GM18526 (cell line): ENCODE data around the gene MEGF6.

ENCODE experiments used
- POLR2A ChIP-seq: IDR thresholded peaks from 3 replicates; pipeline ENCODE4 v1.6.1; 2011; ENCODE audit not compliant: insufficient read length; ENCODE audit errors: extremely low read depth

Gene MEGF6

DNA sequence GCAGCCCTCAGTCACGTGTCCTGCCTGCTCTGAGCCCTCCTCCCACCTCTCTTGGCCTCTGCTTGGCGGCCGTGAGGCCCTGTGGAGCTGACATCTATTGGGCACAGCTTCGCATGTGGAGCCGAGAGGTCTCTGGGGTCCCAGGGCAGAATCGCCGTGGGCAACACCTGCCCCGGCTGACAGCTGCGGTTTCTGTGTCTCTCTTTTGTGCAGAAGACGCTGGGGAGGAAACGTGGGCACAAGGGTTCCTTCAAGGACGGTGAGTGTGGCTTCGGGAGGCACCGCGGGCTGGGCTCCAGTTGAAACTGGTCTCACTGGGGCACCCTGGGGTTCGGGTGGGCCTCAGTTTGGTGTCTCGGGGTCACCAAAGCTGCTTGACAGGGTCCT is 145.4 kb downstream of the MEGF6 start:
- no peak for TF ChIP-seq POLR2A

DNA sequence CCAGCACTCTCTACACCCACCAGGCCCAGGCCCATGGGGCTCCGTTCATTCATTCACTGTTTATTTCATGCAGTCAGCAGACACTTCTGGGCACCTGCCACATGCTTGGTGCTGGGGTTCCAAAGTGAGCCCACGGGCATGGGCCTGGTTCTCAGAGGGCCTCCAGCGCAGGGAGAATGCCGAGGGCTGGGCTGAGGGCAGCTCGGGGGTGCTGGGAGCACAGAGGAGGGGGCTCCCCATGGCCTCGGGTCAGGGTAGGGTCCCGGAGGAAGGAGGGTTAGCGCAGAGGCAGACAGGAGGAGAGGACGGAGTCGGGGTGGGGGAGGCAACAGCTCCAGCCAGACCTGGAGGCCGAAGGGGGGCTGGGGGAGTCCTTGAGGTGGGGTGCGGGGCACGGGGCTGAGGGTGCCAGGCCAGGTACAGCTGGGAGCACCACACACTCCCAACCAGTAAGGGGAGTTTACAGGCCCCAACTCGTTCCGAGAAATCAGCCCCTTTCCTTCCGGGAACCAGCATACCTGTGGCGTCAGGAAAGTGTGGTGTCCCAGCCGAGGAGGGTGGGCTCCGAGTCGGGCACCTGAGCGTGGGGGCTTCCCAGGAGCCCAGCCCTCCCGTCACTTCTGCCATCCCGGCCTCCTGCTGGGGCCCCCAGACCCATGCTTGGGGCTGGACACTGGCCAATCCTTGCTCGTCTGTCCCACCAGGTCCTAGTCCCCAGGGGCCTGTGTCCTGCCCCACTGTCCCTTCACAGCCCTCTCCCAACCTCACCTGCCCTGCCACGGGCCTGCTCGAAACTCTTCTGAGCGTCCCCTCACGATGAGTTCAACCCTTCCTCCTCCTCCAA is 146.0 kb downstream of the MEGF6 start:
- no peak for TF ChIP-seq POLR2A

DNA sequence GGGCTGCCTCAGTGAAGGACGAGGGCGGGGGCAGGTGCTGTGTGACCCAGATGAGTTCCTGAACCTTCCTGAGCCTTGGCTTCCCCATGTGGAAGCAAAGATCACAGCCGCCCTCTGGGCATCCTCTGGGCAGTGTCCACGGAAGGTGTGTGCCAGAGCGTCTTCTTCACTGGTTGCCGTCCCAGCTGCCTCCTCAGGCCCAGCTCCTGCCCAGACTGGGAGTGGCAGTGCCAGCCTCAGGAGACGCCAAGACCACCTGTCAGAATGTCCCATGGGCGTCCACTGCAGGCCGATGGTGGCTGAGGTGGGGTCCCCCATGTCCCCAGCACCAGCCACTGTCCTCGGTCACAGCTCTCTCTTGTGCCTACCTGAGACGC is 146.7 kb downstream of the MEGF6 start:
- TF ChIP-seq POLR2A = no peak

DNA sequence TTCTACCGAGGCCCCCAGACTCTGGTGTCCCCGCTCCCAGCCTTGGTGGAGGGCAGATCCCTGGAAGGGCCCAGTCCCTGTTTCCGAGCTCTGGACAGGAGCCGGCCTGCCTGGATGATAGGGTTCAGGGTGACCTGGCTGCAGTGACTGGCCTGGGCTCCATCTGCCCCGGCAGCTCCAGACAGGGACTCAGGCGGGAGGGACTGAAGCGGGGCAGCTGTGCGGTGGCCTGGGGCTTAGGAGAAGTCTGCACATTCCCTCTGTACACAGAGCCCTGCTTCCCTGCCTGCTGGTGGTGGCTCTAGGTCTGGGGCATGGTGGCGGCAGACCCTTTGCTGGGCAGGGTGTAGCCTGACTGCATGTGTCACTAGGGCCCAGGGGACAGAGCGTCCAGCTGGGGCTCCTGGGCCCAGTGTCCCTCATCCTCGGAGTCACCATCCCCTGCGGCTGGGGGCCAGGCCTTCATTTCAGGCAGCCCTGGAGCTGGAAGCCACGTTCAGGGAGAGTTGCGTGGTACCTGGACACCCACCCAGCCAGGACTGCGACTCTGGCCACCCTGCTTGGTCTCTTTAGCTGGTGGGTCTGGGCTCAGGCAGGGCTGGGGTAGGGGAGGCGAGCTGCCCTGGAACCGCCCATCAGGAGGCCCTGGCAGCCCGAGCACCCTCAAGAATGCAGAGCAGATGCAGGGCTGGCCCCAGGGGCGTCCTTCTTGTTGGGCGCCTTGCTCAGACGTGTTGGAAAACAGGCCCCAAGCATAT is 147.2 kb downstream of the MEGF6 start:
- no peak for TF ChIP-seq POLR2A

GRCh38 chr1:3463408-3463863 is 147.9 kb downstream of the MEGF6 start:
- TF ChIP-seq POLR2A = no peak

DNA sequence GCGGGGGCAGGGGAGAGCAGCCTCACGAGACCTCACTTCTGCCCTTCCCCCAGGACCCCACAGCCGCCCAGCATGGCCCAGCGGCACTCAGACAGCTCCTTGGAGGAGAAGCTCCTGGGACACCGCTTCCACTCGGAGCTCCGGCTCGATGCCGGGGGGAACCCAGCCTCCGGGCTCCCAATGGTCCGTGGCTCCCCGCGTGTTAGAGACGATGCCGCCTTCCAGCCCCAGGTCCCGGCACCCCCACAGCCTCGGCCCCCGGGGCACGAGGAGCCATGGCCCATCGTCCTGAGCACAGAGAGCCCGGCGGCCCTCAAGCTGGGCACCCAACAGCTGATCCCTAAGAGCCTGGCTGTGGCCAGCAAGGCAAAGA is 148.3 kb downstream of the MEGF6 start:
- TF ChIP-seq POLR2A = no peak

GRCh38 chr1:3462356-3463012 is 148.8 kb downstream of the MEGF6 start:
- TF ChIP-seq POLR2A = no peak

- no peak for TF ChIP-seq POLR2A
Observed at GRCh38 chr1:3461934-3462275, 149.4 kb downstream of the MEGF6 start.

DNA sequence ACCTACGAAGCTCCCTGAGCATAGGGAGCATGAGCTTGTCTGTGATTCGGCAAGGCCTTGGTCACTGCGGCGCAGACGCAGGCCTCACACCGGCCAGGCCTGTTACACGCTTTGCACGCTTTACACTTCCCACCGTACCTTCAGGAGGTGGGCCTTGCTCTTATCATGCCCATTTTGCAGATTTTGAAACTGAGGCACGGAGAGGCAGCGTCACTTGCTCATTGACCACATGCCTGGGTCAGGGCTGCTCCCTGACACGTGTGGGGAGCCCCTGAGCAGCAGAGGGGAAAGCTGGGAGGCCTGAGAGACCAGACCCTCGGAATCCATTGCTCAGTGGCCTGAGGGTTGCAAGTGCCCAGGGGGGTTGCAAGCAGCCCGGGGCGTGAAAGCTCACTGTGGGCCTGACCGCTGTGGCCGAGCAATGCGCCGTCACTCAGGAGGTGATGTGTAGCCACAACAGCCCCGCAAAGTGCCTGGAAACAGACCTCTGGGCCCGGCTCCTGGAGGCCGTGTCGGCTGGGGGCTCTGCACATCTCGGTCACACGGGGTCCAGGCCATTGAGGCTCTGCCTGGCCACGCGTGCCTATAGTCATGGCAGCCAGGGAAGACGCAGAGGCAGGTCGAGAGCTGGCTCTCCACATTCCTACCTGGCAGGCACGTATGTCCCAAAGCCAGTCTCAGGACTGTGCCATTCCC is 149.9 kb downstream of the MEGF6 start:
- no peak for TF ChIP-seq POLR2A

DNA sequence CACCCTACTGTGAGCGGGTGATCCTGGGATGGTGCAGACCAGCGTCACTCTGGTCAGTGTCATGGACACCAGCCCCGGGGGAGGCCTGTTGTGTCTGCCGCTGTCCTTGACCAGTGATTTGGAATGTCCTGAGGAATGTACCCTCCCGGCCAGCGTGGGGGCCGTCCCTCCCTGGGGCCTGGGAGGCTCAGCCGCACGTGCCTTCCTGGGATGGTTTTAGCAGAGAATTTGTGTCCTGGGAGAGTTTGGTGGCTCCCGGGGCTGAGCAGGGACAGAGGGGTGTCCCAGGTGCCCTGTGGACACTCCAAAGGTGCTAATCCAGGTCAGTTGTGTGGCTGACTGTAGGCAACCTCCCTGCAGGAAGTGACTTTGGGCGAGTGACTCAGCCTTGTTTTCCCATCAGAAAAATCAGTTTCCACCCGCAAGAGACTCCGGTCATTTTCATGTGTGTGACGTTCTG is 150.6 kb downstream of the MEGF6 start:
- TF ChIP-seq POLR2A = no peak

DNA sequence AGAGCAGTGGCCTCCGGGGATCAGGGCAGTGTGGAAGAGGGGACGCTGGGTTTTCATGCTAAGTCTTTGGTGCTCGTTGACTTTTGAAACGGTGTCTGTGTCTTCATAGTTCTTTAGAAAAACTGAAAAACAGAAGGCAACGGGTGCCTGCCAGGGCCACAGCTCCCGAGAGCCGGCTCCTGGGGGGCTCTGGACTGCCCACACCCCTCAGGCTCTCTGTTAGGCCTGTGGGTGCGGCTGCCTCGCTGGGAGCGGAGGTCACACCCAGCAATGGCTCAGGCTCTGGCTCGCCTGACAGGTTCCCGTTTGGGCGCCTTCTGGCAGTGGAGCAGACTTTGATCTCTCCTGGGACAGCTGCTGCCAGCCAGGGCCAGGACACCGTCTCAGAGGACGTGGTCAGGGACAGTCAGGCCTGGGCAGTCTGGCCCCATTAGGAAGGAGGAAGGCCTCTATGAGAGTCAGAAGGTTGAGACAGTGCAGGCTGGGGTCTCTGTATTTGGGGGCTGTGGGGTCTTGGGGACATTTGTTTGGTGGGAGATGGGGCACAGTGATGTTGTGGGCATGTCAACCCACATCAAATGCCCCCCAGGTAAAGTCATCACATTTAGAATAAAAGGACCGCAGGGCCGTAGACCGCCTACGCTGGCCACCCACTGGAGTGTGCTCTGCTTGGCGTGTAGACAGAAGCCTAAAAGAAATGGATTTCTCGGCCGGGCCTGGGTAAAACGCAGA is 151.2 kb downstream of the MEGF6 start:
- no peak for TF ChIP-seq POLR2A

GRCh38 chr1:3459051-3459908 is 152.0 kb downstream of the MEGF6 start:
- no peak for TF ChIP-seq POLR2A

- no peak for TF ChIP-seq POLR2A
Observed at GRCh38 chr1:3457910-3458883, 153.1 kb downstream of the MEGF6 start.
